OCI-LY1 (cell line): ENCODE data around the gene SHLD1.

Experiments used
- CTCF ChIP-seq: fragments of 200-600 bp; sonication (generic), shearing (Covaris generic); IDR thresholded peaks from 2 replicates; pipeline ENCODE4 v1.5.1; 2017; ENCODE audit warnings: mild to moderate bottlenecking, antibody characterized with exemption, low read length, moderate library complexity, mixed read lengths
- EZH2 ChIP-seq: fragments of 200-600 bp; sonication (generic), shearing (Covaris generic); IDR thresholded peaks from 2 replicates; pipeline ENCODE4 v1.8.0; 2017; ENCODE audit warnings: borderline replicate concordance, mixed run types, mild to moderate bottlenecking, antibody characterized with exemption, low read length, moderate library complexity, mixed read lengths

DNA sequence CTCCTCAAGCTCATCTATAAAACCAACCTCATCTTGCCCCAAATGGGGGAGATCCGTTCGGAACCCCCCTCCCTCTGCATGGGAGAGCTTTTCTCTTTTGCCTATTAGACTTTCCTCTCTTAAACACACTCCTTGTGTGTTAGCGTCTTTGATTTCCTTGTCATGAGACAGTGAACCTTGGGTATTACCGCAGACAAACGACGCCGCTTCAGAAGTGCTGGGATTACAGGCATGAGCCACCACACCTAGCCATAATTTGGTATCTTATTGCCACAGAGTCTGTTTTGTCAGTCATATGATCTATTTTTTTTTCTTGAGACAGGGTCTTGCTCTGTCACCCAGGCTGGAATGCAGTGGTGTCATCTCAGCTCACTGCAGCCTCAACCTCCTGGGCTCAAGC, 3.6 kb downstream of the SHLD1 start:
- no peak for TF ChIP-seq CTCF
- no peak for TF ChIP-seq EZH2
